Neuronal stem cell (in vitro differentiated cells): ENCODE data around the gene MTFR2.

ENCODE experiments used
- DNase-seq: peaks from one replicate; pipeline ENCODE4 v3.0.0-alpha.2; 2013; ENCODE audit warnings: low spot score
- H2AFZ ChIP-seq: one replicate; pipeline ENCODE4 v1.6.1; 2013; ENCODE audit warnings: mild to moderate bottlenecking, low read length, inconsistent platforms
- H2AK5ac ChIP-seq: 2 replicates; pipeline ENCODE4 v1.6.1; 2013; ENCODE audit warnings: low read depth, mild to moderate bottlenecking, inconsistent platforms, low read length, moderate library complexity, mixed read lengths
- H2BK120ac ChIP-seq: 2 replicates; pipeline ENCODE4 v1.6.1; 2013; ENCODE audit warnings: low read depth, mild to moderate bottlenecking, inconsistent platforms, low read length, moderate library complexity, mixed read lengths
- H2BK12ac ChIP-seq: one replicate; pipeline ENCODE4 v1.6.1; 2013; ENCODE audit warnings: low read length, inconsistent platforms
- H2BK15ac ChIP-seq: 2 replicates; pipeline ENCODE4 v1.6.1; 2013; ENCODE audit warnings: mild to moderate bottlenecking, low read length, inconsistent platforms, mixed read lengths
- H2BK5ac ChIP-seq: one replicate; pipeline ENCODE4 v1.6.1; 2013; ENCODE audit warnings: inconsistent platforms, mild to moderate bottlenecking, low read length, moderate library complexity
- H3K14ac ChIP-seq: one replicate; pipeline ENCODE4 v1.6.1; 2013; ENCODE audit warnings: low read length, inconsistent platforms
- H3K18ac ChIP-seq: 2 replicates; pipeline ENCODE4 v1.6.1; 2013; ENCODE audit warnings: low read length, inconsistent platforms
- H3K23ac ChIP-seq: 2 replicates; pipeline ENCODE4 v1.6.1; 2013; ENCODE audit warnings: low read depth, mild to moderate bottlenecking, mixed read lengths, low read length, inconsistent platforms; ENCODE audit not compliant: poor library complexity
- H3K27ac ChIP-seq: replicated peaks from 3 replicates; pipeline ENCODE4 v1.5.1; 2013; ENCODE audit warnings: low read length, inconsistent platforms
- H3K27me3 ChIP-seq, 3 experiments: 2 replicates each; pipeline ENCODE4 v1.6.1; 2013; ENCODE audit warnings: low read length in 3 of 3, mild to moderate bottlenecking in 2 of 3, inconsistent platforms in 1 of 3, low read depth in 1 of 3, mixed read lengths in 1 of 3, moderate library complexity in 1 of 3; ENCODE audit not compliant: control insufficient read depth in 3 of 3, insufficient read depth in 3 of 3
- H3K36me3 ChIP-seq, 2 donors: replicated peaks in 1 of 2; 2 replicates each; pipeline ENCODE4 v1.6.1; 2013; ENCODE audit warnings: low read length in 2 of 2; ENCODE audit not compliant: control insufficient read depth in 2 of 2, insufficient read depth in 2 of 2
- H3K4ac ChIP-seq: 2 replicates; pipeline ENCODE4 v1.6.1; 2013; ENCODE audit warnings: inconsistent platforms, mild to moderate bottlenecking, low read length, moderate library complexity
- H3K4me1 ChIP-seq, 2 donors: 1 replicate in 1 of 2; 2 replicates in 1 of 2; pipeline ENCODE4 v1.6.1; 2013; ENCODE audit warnings: low read length in 2 of 2, low read depth in 1 of 2; ENCODE audit not compliant: control insufficient read depth in 2 of 2, insufficient read depth in 1 of 2
- H3K4me2 ChIP-seq: one replicate; pipeline ENCODE4 v1.6.1; 2013; ENCODE audit warnings: mild to moderate bottlenecking, low read length, inconsistent platforms; ENCODE audit not compliant: insufficient read depth, poor library complexity, severe bottlenecking
- H3K4me3 ChIP-seq, 2 donors: 2 replicates each; pipeline ENCODE4 v1.5.1; 2013; ENCODE audit warnings: low read length in 2 of 2, mild to moderate bottlenecking in 2 of 2, inconsistent platforms in 1 of 2, moderate library complexity in 1 of 2
- H3K79me1 ChIP-seq: one replicate; pipeline ENCODE4 v1.6.1; 2013; ENCODE audit warnings: low read depth, mild to moderate bottlenecking, inconsistent platforms, low read length, moderate library complexity
- H3K9ac ChIP-seq: one replicate; pipeline ENCODE4 v1.6.1; 2013; ENCODE audit warnings: mild to moderate bottlenecking, low read depth, low read length, inconsistent platforms; ENCODE audit not compliant: poor library complexity
- H3K9me3 ChIP-seq, 2 donors: replicated peaks in 1 of 2; 2 replicates each; pipeline versions ENCODE3 to v1.6.1; 2013; ENCODE audit warnings: low read length in 2 of 2, mild to moderate bottlenecking in 2 of 2, inconsistent platforms in 1 of 2, low read depth in 1 of 2, mixed read lengths in 1 of 2, moderate library complexity in 1 of 2; ENCODE audit not compliant: control insufficient read depth in 2 of 2, insufficient read depth in 1 of 2
- H4K8ac ChIP-seq: one replicate; pipeline ENCODE4 v1.6.1; 2013; ENCODE audit warnings: low read depth, mild to moderate bottlenecking, inconsistent platforms, low read length, moderate library complexity
- H4K91ac ChIP-seq: one replicate; pipeline ENCODE4 v1.6.1; 2013; ENCODE audit warnings: low read length, low read depth, mild to moderate bottlenecking, inconsistent platforms; ENCODE audit not compliant: poor library complexity
- WGBS, 2 donors: extraction: QIAGEN DNeasy Blood & Tissue Kit; methylation state at CpG; one replicate each; pipeline ENCODE4 v1.1.7; 2013; ENCODE audit warnings: missing lambda C conversion rate in 2 of 2, mixed read lengths in 1 of 2; ENCODE audit not compliant: insufficient read length in 2 of 2, insufficient replicate concordance in 1 of 2; ENCODE audit errors: extremely low coverage in 2 of 2; 5-methylcytosine and 5-hydroxymethylcytosine counted together

MTFR2 gene

GRCh38 chr6:136289579-136290409 lies 39.7 kb upstream of the MTFR2 start, which contains the start of gene BCLAF1:
TSS of gene BCLAF1 (minus strand) at chr6:136289846. CDS start at chr6:136279866, 9,980 bp downstream.
- H2AK5ac ChIP-seq: peak within 1 kb of the TSS; percentile 95
- peaks cover 5% of the 10 kb centered on the region for H3K79me1 ChIP-seq
- H3K27me3 ChIP-seq: no peaks in the 10 kb centered on the region
- H3K4ac ChIP-seq: peak within 1 kb of the TSS; percentile 99
- peak within 1 kb of the TSS; percentile 98 for H2BK5ac ChIP-seq
- H2AFZ ChIP-seq: peak within 1 kb of the TSS; percentile 89
- H3K14ac ChIP-seq: peak within 1 kb of the TSS; percentile 99
- H3K4me1 ChIP-seq: peaks cover 3 to 8% of the 10 kb centered on the region in 2 donors
- H3K36me3 ChIP-seq: peaks cover 0 to 9% of the 10 kb centered on the region in 2 donors
- peak within 1 kb of the TSS; percentile 81 for H3K23ac ChIP-seq
- peak within 1 kb of the TSS; percentile 95 for H4K91ac ChIP-seq
- H4K8ac ChIP-seq: peak within 1 kb of the TSS; percentile 70
- peak; percentile 99 for DNase-seq
- peak within 1 kb of the TSS; percentile 88 to 93 for H3K4me3 ChIP-seq
- peak within 1 kb of the TSS; percentile 63 for H3K4me2 ChIP-seq
- peak within 1 kb of the TSS; percentile 100 for H3K9ac ChIP-seq
- H2BK120ac ChIP-seq: no peak within 1 kb of the TSS
- H3K9me3 ChIP-seq: no peaks in the 10 kb centered on the region
- peak within 1 kb of the TSS; percentile 97 for H3K27ac ChIP-seq
- no CpG with 5 or more reads among the region's 60 CpGs for WGBS, 2 donors
- peak within 1 kb of the TSS; percentile 30 for H2BK15ac ChIP-seq
- H3K18ac ChIP-seq: peak within 1 kb of the TSS; percentile 100
- H2BK12ac ChIP-seq: no peak within 1 kb of the TSS

- Histone ChIP-seq H4K8ac (peak overlapping the region; percentile 70), H2AFZ (peak overlapping the region; percentile 82), H3K18ac (peak overlapping the region; percentile 100), H3K27me3 (no peaks in the 10 kb centered on the region), H3K4ac (peak overlapping the region; percentile 99), H3K4me1 (peaks cover 3 to 8% of the 10 kb centered on the region in 2 donors), H2BK15ac (peak overlapping the region; percentile 30), H3K4me3 (peak overlapping the region; percentile 88 to 93), H2BK120ac (no peak overlapping the region), H2BK12ac (no peak overlapping the region), H3K36me3 (peaks cover 0 to 9% of the 10 kb centered on the region in 2 donors), H3K79me1 (peaks cover 5% of the 10 kb centered on the region), H3K9me3 (no peaks in the 10 kb centered on the region), H4K91ac (peak overlapping the region; percentile 95), H3K27ac (peak overlapping the region; percentile 97), H2BK5ac (peak overlapping the region; percentile 98), H3K14ac (peak overlapping the region; percentile 99), H3K23ac (peak overlapping the region; percentile 81), H3K9ac (peak overlapping the region; percentile 100), H2AK5ac (peak overlapping the region; percentile 95), H3K4me2 (peak overlapping the region; percentile 23)
- DNase-seq: peak; percentile 91
- no CpG with 5 or more reads among the region's 34 CpGs for whole genome bisulfite sequencing, 2 donors
These were observed 39.1 kb upstream of the MTFR2 start for GRCh38 chr6:136289327-136289578.

GRCh38 chr6:136288566-136289326 lies 38.6 kb upstream of the MTFR2 start:
- peak; percentile 65 for DNase-seq
- H3K27ac ChIP-seq: peak overlapping the region; percentile 97
- H3K14ac ChIP-seq: no peak overlapping the region
- H3K4me1 ChIP-seq: peaks cover 3 to 8% of the 10 kb centered on the region in 2 donors
- no peak overlapping the region for H4K8ac ChIP-seq
- peak overlapping the region; percentile 98 for H2BK5ac ChIP-seq
- no peak overlapping the region for H2BK120ac ChIP-seq
- no peak overlapping the region for H2BK12ac ChIP-seq
- H3K9ac ChIP-seq: peak overlapping the region; percentile 52
- peak overlapping the region; percentile 88 to 93 for H3K4me3 ChIP-seq
- H3K27me3 ChIP-seq: no peaks in the 10 kb centered on the region
- H3K36me3 ChIP-seq: peaks cover 0 to 9% of the 10 kb centered on the region in 2 donors
- no peak overlapping the region for H2AK5ac ChIP-seq
- H4K91ac ChIP-seq: no peak overlapping the region
- no peak overlapping the region for H3K4ac ChIP-seq
- no peak overlapping the region for H2BK15ac ChIP-seq
- H3K79me1 ChIP-seq: peaks cover 5% of the 10 kb centered on the region
- H2AFZ ChIP-seq: no peak overlapping the region
- H3K9me3 ChIP-seq: no peaks in the 10 kb centered on the region
- peak overlapping the region; percentile 81 for H3K23ac ChIP-seq
- peak overlapping the region; percentile 39 for H3K4me2 ChIP-seq
- peak overlapping the region; percentile 76 for H3K18ac ChIP-seq
- no CpG with 5 or more reads among the region's 34 CpGs for WGBS, 2 donors

- H3K23ac ChIP-seq: no peak overlapping the region
- no peaks in the 10 kb centered on the region for H3K9me3 ChIP-seq
- H2BK12ac ChIP-seq: no peak overlapping the region
- no peak overlapping the region for H2BK15ac ChIP-seq
- H3K4me3 ChIP-seq: no peak overlapping the region
- H3K4ac ChIP-seq: no peak overlapping the region
- H4K91ac ChIP-seq: no peak overlapping the region
- no peak overlapping the region for H2AK5ac ChIP-seq
- no peak for DNase-seq
- H3K18ac ChIP-seq: no peak overlapping the region
- no peak overlapping the region for H2AFZ ChIP-seq
- peaks cover 5% of the 10 kb centered on the region for H3K79me1 ChIP-seq
- H4K8ac ChIP-seq: no peak overlapping the region
- H3K14ac ChIP-seq: no peak overlapping the region
- no CpG with 5 or more reads among the region's 2 CpGs for WGBS, 2 donors
- H3K27ac ChIP-seq: no peak overlapping the region
- no peak overlapping the region for H3K9ac ChIP-seq
- no peak overlapping the region for H2BK120ac ChIP-seq
- no peak overlapping the region for H2BK5ac ChIP-seq
- no peaks in the 10 kb centered on the region for H3K27me3 ChIP-seq
- peaks cover 3 to 8% of the 10 kb centered on the region in 2 donors for H3K4me1 ChIP-seq
- H3K4me2 ChIP-seq: no peak overlapping the region
- H3K36me3 ChIP-seq: peaks cover 0 to 45% of the 10 kb centered on the region in 2 donors
These were observed 34.8 kb upstream of the MTFR2 start for GRCh38 chr6:136284909-136285308.
